Motor neuron (in vitro differentiated cells): ENCODE results near the gene RAET1E. TPM values are rescaled to one million over a fixed set of nuclear protein-coding genes. Genes with fewer than 3 reads are reported as not detected.
"Not testable (repeated sequence)": the region's sequence is repeated elsewhere in the genome, so short reads cannot be mapped to it uniquely, and the experiment has no call there.

ENCODE experiments used
- ATAC-seq, 8 experiments: fragments of 200-7000 bp; cut with Tn5 transposase; replicated peaks in 6 of 8; 2 replicates each; pipeline ENCODE4 v1.8.0; 2021; ENCODE audit warnings: mild to moderate bottlenecking in 8 of 8, moderate library complexity in 8 of 8
- H3K27ac ChIP-seq, 2 donors: fragments of 250-450 bp; sonication (Bioruptor Pico); 2 replicates each; pipeline ENCODE4 v1.9.0; 2021; ENCODE audit warnings: antibody characterized with exemption in 2 of 2, mild to moderate bottlenecking in 2 of 2, moderate library complexity in 1 of 2
- H3K4me1 ChIP-seq, 2 donors: fragments of 250-450 bp; sonication (Bioruptor Pico); replicated peaks in 1 of 2; 2 replicates each; pipeline ENCODE4 v1.6.1; 2021; ENCODE audit warnings: antibody characterized with exemption in 2 of 2, mild to moderate bottlenecking in 2 of 2, moderate library complexity in 1 of 2
- H3K4me3 ChIP-seq, 5 donors: fragments of 250-450 bp; sonication (Bioruptor Pico); 2 replicates each; pipeline ENCODE4 v1.9.0; 2021; ENCODE audit warnings: antibody characterized with exemption in 5 of 5, mild to moderate bottlenecking in 5 of 5, moderate library complexity in 4 of 5
- WGBS, 10 experiments: fragments of 450-650 bp; shearing (Covaris generic); methylation state at CpG; one replicate each; pipeline ENCODE4 v1.0.0; 2022; 5-methylcytosine and 5-hydroxymethylcytosine counted together
- in situ Hi-C, 9 experiments: fragments of 400-800 bp; cut with MboI; loops; one replicate each; pipeline ENCODE4 v1.15.0; 2021; ENCODE audit warnings: low sequenced_read_pairs in 9 of 9, low pct_unique_long_range_greater_than_20kb in 2 of 9; ENCODE audit not compliant: unreplicated experiment in 9 of 9
- total RNA-seq, 8 experiments: library from RNA; unstranded; fragments of 300-600 nt; gene quantifications; 2 replicates each; pipeline versions ENCODE4 v1.2.3 to v1.2.4, GENCODE V29; 2022

RAET1E gene
- total RNA-seq, 8 experiments from 2014 or later = 0.18 to 3.5 (median 0.51) TPM; not detected in 2

- in situ Hi-C loops = loop anchor here in 1 of 9 experiments (10.0 to 25.0 kb wide), 2 partner anchors 77 to 874 kb away; no protein-coding TSS in a partner anchor
- Histone ChIP-seq H3K4me1 (peaks cover 4 to 14% of the 10 kb centered on the region in 2 donors), H3K4me3 (peak overlapping the region in 1 of 5 donors; percentile 31)
- H3K27ac ChIP-seq = not testable (repeated sequence)
- ATAC-seq = peak in 7 of 8 experiments; percentile 5 to 35 (median 21)
- WGBS, 10 experiments = 0% methylated on average over 1 of the region's 20 CpGs; no CpG with 5 or more reads in 9 of the 10 experiments
These were observed 40.2 kb upstream of the RAET1E start for GRCh38 chr6:149938013-149938570.

GRCh38 chr6:149936743-149937142 lies 38.8 kb upstream of the RAET1E start:
- in situ Hi-C loops = loop anchor here in 1 of 9 experiments (10.0 to 25.0 kb wide), 2 partner anchors 78 to 876 kb away; no protein-coding TSS in a partner anchor

GRCh38 chr6:149935668-149936067 lies 37.8 kb upstream of the RAET1E start:
- no peak overlapping the region for H3K27ac ChIP-seq
- in situ Hi-C loops = loop anchor here in 1 of 9 experiments (10.0 to 25.0 kb wide), 2 partner anchors 79 to 877 kb away; no protein-coding TSS in a partner anchor
- WGBS, 10 experiments = 0 to 33% (median 20%) methylated on average over 1 of the region's 2 CpGs; no CpG with 5 or more reads in 7 of the 10 experiments
- peaks cover 4 to 10% of the 10 kb centered on the region in 2 donors for H3K4me1 ChIP-seq
- H3K4me3 ChIP-seq = no peak overlapping the region
- ATAC-seq = peak in 1 of 8 experiments; percentile 8

More at GRCh38 chr6:149936743-149937142, 38.8 kb upstream of the RAET1E start:
- Histone ChIP-seq H3K4me3 (no peak overlapping the region), H3K27ac (no peak overlapping the region), H3K4me1 (peaks cover 4 to 10% of the 10 kb centered on the region in 2 donors)
- WGBS, 10 experiments = 0 to 100% (median 18%) methylated on average over 1 to 2 of the region's 2 CpGs; no CpG with 5 or more reads in 4 of the 10 experiments
- ATAC-seq = no peak

GRCh38 chr6:149935246-149935645 lies 37.3 kb upstream of the RAET1E start:
- peak in 1 of 8 experiments; percentile 40 for ATAC-seq
- 0 to 93% (median 37%) methylated on average over 1 to 4 of the region's 4 CpGs; no CpG with 5 or more reads in 4 of the 10 experiments for WGBS, 10 experiments
- H3K27ac ChIP-seq = no peak overlapping the region
- no peak overlapping the region for H3K4me3 ChIP-seq
- peaks cover 4 to 10% of the 10 kb centered on the region in 2 donors for H3K4me1 ChIP-seq
- in situ Hi-C loops = loop anchor here in 1 of 9 experiments (10.0 to 25.0 kb wide), 2 partner anchors 80 to 877 kb away; no protein-coding TSS in a partner anchor

- peaks cover 4 to 10% of the 10 kb centered on the region in 2 donors for H3K4me1 ChIP-seq
- ATAC-seq = peak; percentile 16 to 65 (median 56)
- no peak overlapping the region for H3K27ac ChIP-seq
- 0 to 46% (median 5%) methylated on average over 1 to 6 of the region's 11 CpGs; no CpG with 5 or more reads in 2 of the 10 experiments for WGBS, 10 experiments
- no peak overlapping the region for H3K4me3 ChIP-seq
- in situ Hi-C loops = loop anchor here in 1 of 9 experiments (10.0 to 25.0 kb wide), 2 partner anchors 80 to 878 kb away; no protein-coding TSS in a partner anchor
These were observed 36.6 kb upstream of the RAET1E start for GRCh38 chr6:149934249-149935156.

- no peak overlapping the region for H3K27ac ChIP-seq
- no peak for ATAC-seq
- in situ Hi-C loops = loop anchor here in 1 of 9 experiments (10.0 to 25.0 kb wide), 2 partner anchors 81 to 879 kb away; no protein-coding TSS in a partner anchor
- no peak overlapping the region for H3K4me3 ChIP-seq
- 0 to 83% (median 21%) methylated on average over 1 to 3 of the region's 3 CpGs; no CpG with 5 or more reads in 4 of the 10 experiments for WGBS, 10 experiments
- H3K4me1 ChIP-seq = peaks cover 0 to 3% of the 10 kb centered on the region in 2 donors
These were observed 35.5 kb upstream of the RAET1E start for GRCh38 chr6:149933461-149933860.

- Histone ChIP-seq H3K27ac (no peak overlapping the region), H3K4me1 (no peaks in the 10 kb centered on the region), H3K4me3 (no peak overlapping the region)
- in situ Hi-C loops = loop anchor here in 1 of 9 experiments (10.0 to 25.0 kb wide), 2 partner anchors 82 to 879 kb away; no protein-coding TSS in a partner anchor
- WGBS, 10 experiments = 14 to 86% (median 45%) methylated on average over 1 to 5 of the region's 5 CpGs; no CpG with 5 or more reads in 2 of the 10 experiments
- no peak for ATAC-seq
These were observed 35.1 kb upstream of the RAET1E start for GRCh38 chr6:149933036-149933435.

- Histone ChIP-seq H3K27ac (no peak overlapping the region), H3K4me3 (no peak overlapping the region), H3K4me1 (no peaks in the 10 kb centered on the region)
- no peak for ATAC-seq
- WGBS, 10 experiments = 21 to 100% (median 67%) methylated on average over 1 to 6 of the region's 6 CpGs; no CpG with 5 or more reads in 2 of the 10 experiments
- in situ Hi-C loops = loop anchor here in 1 of 9 experiments (10.0 to 25.0 kb wide), 2 partner anchors 83 to 881 kb away; no protein-coding TSS in a partner anchor
These were observed 33.6 kb upstream of the RAET1E start for GRCh38 chr6:149931501-149931900.

GRCh38 chr6:149929422-149929821 lies 31.5 kb upstream of the RAET1E start:
- no peak for ATAC-seq
- WGBS, 10 experiments = 0 to 33% (median 7%) methylated on average over 1 to 3 of the region's 3 CpGs; no CpG with 5 or more reads in 5 of the 10 experiments

GRCh38 chr6:149927025-149927424 lies 29.1 kb upstream of the RAET1E start:
- H3K4me1 ChIP-seq, H3K27ac ChIP-seq, ATAC-seq, H3K4me3 ChIP-seq: not testable (repeated sequence)
- in situ Hi-C loops = loop anchor here in 3 of 9 experiments (10.0 to 25.0 kb wide), 3 partner anchors 82 to 885 kb away; no protein-coding TSS in a partner anchor
- WGBS, 10 experiments = 48 to 89% (median 67%) methylated on average over 4 of the region's 4 CpGs; no CpG with 5 or more reads in 2 of the 10 experiments

More at GRCh38 chr6:149929422-149929821, 31.5 kb upstream of the RAET1E start:
- H3K27ac ChIP-seq = no peak overlapping the region
- H3K4me1 ChIP-seq = no peaks in the 10 kb centered on the region
- H3K4me3 ChIP-seq = no peak overlapping the region
- in situ Hi-C loops = loop anchor here in 3 of 9 experiments (10.0 to 25.0 kb wide), 3 partner anchors 85 to 883 kb away; no protein-coding TSS in a partner anchor

- in situ Hi-C loops = loop anchor here in 3 of 9 experiments (10.0 to 25.0 kb wide), 3 partner anchors 81 to 886 kb away; no protein-coding TSS in a partner anchor
- no peak overlapping the region for H3K27ac ChIP-seq
- H3K4me1 ChIP-seq = peaks cover 3 to 5% of the 10 kb centered on the region in 2 donors
- peak; percentile 69 to 89 (median 85) for ATAC-seq
- H3K4me3 ChIP-seq = peak overlapping the region in 4 of 5 donors; percentile 8 to 24 (median 21)
- 0 to 20% (median 7%) methylated on average over 1 to 22 of the region's 31 CpGs; no CpG with 5 or more reads in 2 of the 10 experiments for WGBS, 10 experiments
These were observed 28.3 kb upstream of the RAET1E start for GRCh38 chr6:149925974-149926777.
